Stimulated activated CD8-positive, alpha-beta memory T cell treated with anti-CD3 and anti-CD28 coated beads, Interleukin-7, amount 100 ng/mL, for 4 hours (primary cell): ENCODE measurements around the gene TTLL11.

ENCODE experiments used
- DNase-seq, 2 donors: peaks; one replicate each; pipeline ENCODE4 v3.0.0-alpha.2; 2020; ENCODE audit warnings: low read depth in 2 of 2

Gene TTLL11

GRCh38 chr9:121881920-121882500, 211.1 kb downstream of the TTLL11 start:
- DNase-seq, result no peak

GRCh38 chr9:121880343-121880898, 212.7 kb downstream of the TTLL11 start:
- no peak for DNase-seq

GRCh38 chr9:121878271-121878822, 214.8 kb downstream of the TTLL11 start:
- no peak for DNase-seq

GRCh38 chr9:121876658-121877271, 216.3 kb downstream of the TTLL11 start:
- DNase-seq, result no peak

- no peak for DNase-seq
Observed at GRCh38 chr9:121876255-121876654, 216.9 kb downstream of the TTLL11 start.

GRCh38 chr9:121874524-121874923, 218.6 kb downstream of the TTLL11 start:
- DNase-seq, result no peak

- DNase-seq, result no peak
Observed at GRCh38 chr9:121871431-121872025, 221.6 kb downstream of the TTLL11 start.

- no peak for DNase-seq
Observed at GRCh38 chr9:121870271-121870670, 222.8 kb downstream of the TTLL11 start.

GRCh38 chr9:121868626-121869025, 224.5 kb downstream of the TTLL11 start:
- no peak for DNase-seq

- no peak for DNase-seq
Observed at GRCh38 chr9:121866927-121867326, 226.2 kb downstream of the TTLL11 start.

GRCh38 chr9:121865884-121866283, 227.2 kb downstream of the TTLL11 start:
- DNase-seq, result no peak

GRCh38 chr9:121865060-121865459, 228.0 kb downstream of the TTLL11 start:
- DNase-seq, result no peak

GRCh38 chr9:121863955-121864354, 229.2 kb downstream of the TTLL11 start:
- DNase-seq, result no peak

- DNase-seq, result no peak
Observed at GRCh38 chr9:121862371-121863332, 230.5 kb downstream of the TTLL11 start.

- no peak for DNase-seq
Observed at GRCh38 chr9:121861501-121862180, 231.5 kb downstream of the TTLL11 start.

GRCh38 chr9:121860744-121861143, 232.4 kb downstream of the TTLL11 start:
- no peak for DNase-seq

GRCh38 chr9:121860213-121860612, 232.9 kb downstream of the TTLL11 start:
- DNase-seq, result no peak

- DNase-seq, result no peak
Observed at GRCh38 chr9:121859646-121860045, 233.5 kb downstream of the TTLL11 start.

- no peak for DNase-seq
Observed at GRCh38 chr9:121858788-121859187, 234.3 kb downstream of the TTLL11 start.

GRCh38 chr9:121857928-121858327, 235.2 kb downstream of the TTLL11 start:
- no peak for DNase-seq

GRCh38 chr9:121855476-121855875, 237.6 kb downstream of the TTLL11 start:
- DNase-seq, result no peak
